Activated naive CD4-positive, alpha-beta T cell treated with anti-CD3 and anti-CD28 coated beads, Interleukin-2, amount 10 ng/mL, durations not matched to agents 5 hours and 36 hours (primary cell): Measurements from ENCODE around the gene VEPH1. TPM values are rescaled to one million over a fixed set of nuclear protein-coding genes. Genes with fewer than 3 reads are reported as not detected.

Experiments used
- total RNA-seq, 2 experiments: library from RNA; stranded (reverse); gene quantifications; one replicate each; pipeline ENCODE4 v1.2.3, GENCODE V29; 2021

The VEPH1 gene
- total RNA-seq: not detected

GRCh38 chr3:157502916-157503595 is at the start of gene VEPH1:
Gene VEPH1, minus strand, starts transcription at chr3:157503416. Its CDS starts 8,067 bp downstream, at chr3:157495349.

GRCh38 chr3:157436583-157437291 is 66.5 kb downstream of the VEPH1 start, which contains the start of gene PTX3:
Gene PTX3, plus strand, starts transcription at chr3:157436850. Its CDS starts 84 bp downstream, at chr3:157436934.

Other genes starting within 250 kb of the VEPH1 start
- gene PTX3, start 66.6 kb downstream of the VEPH1 start, total RNA-seq: not detected